H1 (cell line): ENCODE data around the gene MYORG. TPM values are rescaled to one million over a fixed set of nuclear protein-coding genes. Genes with fewer than 3 reads are reported as not detected.

Experiments used
- BACH1 ChIP-seq: IDR thresholded peaks from 2 replicates; pipeline ENCODE4 v1.6.1; 2012; ENCODE audit warnings: low read length, improper control_type of control experiment
- BCL11A ChIP-seq, 2 experiments: IDR thresholded peaks; one replicate each; pipeline ENCODE4 v1.6.1; 2011; ENCODE audit warnings: low read depth in 2 of 2, low read length in 2 of 2, mild to moderate bottlenecking in 2 of 2
- BRCA1 ChIP-seq: IDR thresholded peaks from 2 replicates; pipeline ENCODE4 v1.6.1; 2012; ENCODE audit warnings: low read depth, low read length, improper control_type of control experiment
- CBX8 ChIP-seq: fragments of 300-800, 300-1000 bp; sonication (generic); IDR thresholded peaks from 2 replicates; pipeline ENCODE4 v1.7.1; 2016; ENCODE audit warnings: low read depth, low read length, borderline replicate concordance
- CREB1 ChIP-seq: IDR thresholded peaks from 2 replicates; pipeline ENCODE4 v1.6.1; 2012; ENCODE audit warnings: inconsistent platforms
- EP300 ChIP-seq, 2 experiments: IDR thresholded peaks; 1 replicate in 1 of 2; 2 replicates in 1 of 2; pipeline ENCODE4 v1.6.1; 2011 to 2012; ENCODE audit warnings: low read depth in 2 of 2, low read length in 2 of 2, mild to moderate bottlenecking in 2 of 2, borderline replicate concordance in 1 of 2, inconsistent platforms in 1 of 2, moderate library complexity in 1 of 2
- EZH2 ChIP-seq: fragments of 200-600 bp; sonication (generic); IDR thresholded peaks from 2 replicates; pipeline ENCODE4 v1.7.1; 2012; ENCODE audit warnings: low read depth, mild to moderate bottlenecking, moderate library complexity, low read length, inconsistent platforms; ENCODE audit not compliant: severe bottlenecking
- FOSL1 ChIP-seq: IDR thresholded peaks from 2 replicates; pipeline ENCODE4 v1.6.1; 2011; ENCODE audit warnings: mild to moderate bottlenecking, low read depth, low read length, moderate library complexity; ENCODE audit not compliant: insufficient read depth
- HDAC2 ChIP-seq, 2 experiments: fragments of 300-600 bp in 1 of 2; sonication (generic) in 1 of 2; IDR thresholded peaks; 2 replicates each; pipeline ENCODE4 v1.6.1; 2011 to 2012; ENCODE audit warnings: low read depth in 2 of 2, low read length in 2 of 2, mild to moderate bottlenecking in 2 of 2, moderate library complexity in 2 of 2, borderline replicate concordance in 1 of 2, inconsistent platforms in 1 of 2
- HDAC6 ChIP-seq: IDR thresholded peaks from one replicate; pipeline ENCODE4 v1.7.1; 2012; ENCODE audit warnings: low read depth, mild to moderate bottlenecking, inconsistent platforms, low read length, moderate library complexity
- KDM1A ChIP-seq: fragments of 200-600, 300-600 bp; sonication (generic); IDR thresholded peaks from 2 replicates; pipeline ENCODE4 v1.7.1; 2016; ENCODE audit warnings: mild to moderate bottlenecking, low read length, borderline replicate concordance
- KDM4A ChIP-seq: IDR thresholded peaks from one replicate; pipeline ENCODE4 v1.7.1; 2012; ENCODE audit warnings: low read depth, mild to moderate bottlenecking, moderate library complexity, low read length, inconsistent platforms; ENCODE audit not compliant: severe bottlenecking
- KDM5A ChIP-seq: fragments of 200-600 bp; IDR thresholded peaks from 2 replicates; pipeline ENCODE4 v1.7.1; 2012; ENCODE audit warnings: mild to moderate bottlenecking, low read length, inconsistent platforms, mixed read lengths
- NANOG ChIP-seq: IDR thresholded peaks from 2 replicates; pipeline ENCODE4 v1.6.1; 2011; ENCODE audit warnings: low read length, low read depth, mild to moderate bottlenecking, inconsistent platforms; ENCODE audit not compliant: insufficient read depth, poor library complexity, severe bottlenecking
- POLR2A ChIP-seq, 2 experiments: IDR thresholded peaks; 1 replicate in 1 of 2; 2 replicates in 1 of 2; pipeline ENCODE4 v1.6.1; 2011; ENCODE audit warnings: low read depth in 2 of 2, low read length in 2 of 2, mild to moderate bottlenecking in 2 of 2; ENCODE audit errors: control extremely low read depth in 1 of 2
- POU5F1 ChIP-seq: IDR thresholded peaks from 2 replicates; pipeline ENCODE4 v1.6.1; 2011; ENCODE audit warnings: low read depth, mild to moderate bottlenecking, low read length, moderate library complexity
- RFX5 ChIP-seq: IDR thresholded peaks from 2 replicates; pipeline ENCODE4 v1.6.1; 2011; ENCODE audit warnings: low read depth, low read length, improper control_type of control experiment, borderline replicate concordance
- SIRT6 ChIP-seq: IDR thresholded peaks from one replicate; pipeline ENCODE4 v1.7.1; 2012; ENCODE audit warnings: low read length, inconsistent platforms
- SP1 ChIP-seq: IDR thresholded peaks from 2 replicates; pipeline ENCODE4 v1.6.1; 2011; ENCODE audit warnings: low read depth, low read length
- TAF1 ChIP-seq: IDR thresholded peaks from 2 replicates; pipeline ENCODE4 v1.6.1; 2011; ENCODE audit warnings: mild to moderate bottlenecking, low read depth, low read length
- YY1 ChIP-seq: IDR thresholded peaks from 2 replicates; pipeline ENCODE4 v1.6.1; 2011; ENCODE audit warnings: low read depth, mild to moderate bottlenecking, low read length
- ZNF274 ChIP-seq: IDR thresholded peaks from 2 replicates; pipeline ENCODE4 v1.7.0; 2012; ENCODE audit warnings: low read length, borderline replicate concordance; ENCODE audit errors: extremely low read depth
- polyA plus RNA-seq, 7 experiments: library from polyadenylated mRNA; depleted of rRNA in 3 of 7; stranded (reverse) in 5 of 7; unstranded in 2 of 7; fragments of >200 nt in 5 of 7; fragments of 200-250 nt in 2 of 7; gene quantifications; 1 replicate in 5 of 7; 2 replicates in 1 of 7; 4 replicates in 1 of 7; pipeline versions ENCODE4 v1.2.1 to v1.2.3, GENCODE V29; 2011 to 2013; ENCODE audit warnings: missing spikeins in 2 of 7, mixed read lengths in 2 of 7
- total RNA-seq: library from RNA; stranded (reverse); fragmentation: NEBNext Ultra II Directional; extraction: Animal tissue kit (Norgen Biotek cat#: 25700); gene quantifications from 2 replicates; pipeline ENCODE4 v1.2.1, GENCODE V29; 2021
- TF ChIP-seq, protein P1 (sequence below): IDR thresholded peaks from 2 replicates; pipeline ENCODE4 v1.6.1; 2012; ENCODE audit warnings: low read length, inconsistent platforms

Gene MYORG
- total and polyA plus RNA-seq, 2 of the 8 experiments (the other 6 are each of a cell fraction or from before 2014, with no cell fraction given) = 1.2 to 5.9 TPM

GRCh38 chr9:34379334-34380033 lies 2.8 kb upstream of the MYORG start (continued):
- no peak for TF ChIP-seq HDAC6
- TF ChIP-seq CBX8 = no peak
- no peak for TF ChIP-seq YY1
- no peak for TF ChIP-seq BRCA1
- no peak for TF ChIP-seq POLR2A (IDR thresholded peaks at IDR 0.05; ENCODE audit: control extremely low read depth in 1 of 2, low read depth in 2 of 2, low read length in 2 of 2)
- TF ChIP-seq FOSL1 = no peak
- no peak for TF ChIP-seq SP1
- TF ChIP-seq CREB1 = peak; percentile 75
- no peak for TF ChIP-seq EZH2
- no peak for TF ChIP-seq RFX5
- no peak for TF ChIP-seq NANOG
- TF ChIP-seq POU5F1 = no peak
- TF ChIP-seq ZNF274 = no peak
- TF ChIP-seq BCL11A (IDR thresholded peaks at IDR 0.05; ENCODE audit: low read depth in 2 of 2, low read length in 2 of 2) = no peak
- TF ChIP-seq TAF1 = no peak
- no peak for TF ChIP-seq KDM1A
- no peak for TF ChIP-seq KDM5A
- TF ChIP-seq EP300 (IDR thresholded peaks at IDR 0.05; ENCODE audit: borderline replicate concordance in 1 of 2, low read depth in 2 of 2, low read length in 2 of 2) = no peak
- TF ChIP-seq SIRT6 = no peak
- no peak for TF ChIP-seq BACH1
- peak; percentile 75 for TF ChIP-seq KDM4A
- no peak for TF ChIP-seq HDAC2 (IDR thresholded peaks at IDR 0.05; ENCODE audit: borderline replicate concordance in 1 of 2, low read depth in 2 of 2, low read length in 2 of 2)
- TF ChIP-seq, protein P1, sequence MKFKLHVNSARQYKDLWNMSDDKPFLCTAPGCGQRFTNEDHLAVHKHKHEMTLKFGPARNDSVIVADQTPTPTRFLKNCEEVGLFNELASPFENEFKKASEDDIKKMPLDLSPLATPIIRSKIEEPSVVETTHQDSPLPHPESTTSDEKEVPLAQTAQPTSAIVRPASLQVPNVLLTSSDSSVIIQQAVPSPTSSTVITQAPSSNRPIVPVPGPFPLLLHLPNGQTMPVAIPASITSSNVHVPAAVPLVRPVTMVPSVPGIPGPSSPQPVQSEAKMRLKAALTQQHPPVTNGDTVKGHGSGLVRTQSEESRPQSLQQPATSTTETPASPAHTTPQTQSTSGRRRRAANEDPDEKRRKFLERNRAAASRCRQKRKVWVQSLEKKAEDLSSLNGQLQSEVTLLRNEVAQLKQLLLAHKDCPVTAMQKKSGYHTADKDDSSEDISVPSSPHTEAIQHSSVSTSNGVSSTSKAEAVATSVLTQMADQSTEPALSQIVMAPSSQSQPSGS = no peak
